Adrenal gland (tissue), 5 donors: Measurements from ENCODE around the gene KCNH6.

Source experiments
- POLR2A ChIP-seq, 2 donors: fragments of 450-650 bp; IDR thresholded peaks; one replicate each; pipeline ENCODE4 v1.6.1; 2017; ENCODE audit warnings: antibody characterized with exemption in 2 of 2, mild to moderate bottlenecking in 2 of 2, moderate library complexity in 1 of 2
- TF ChIP-seq, protein P1 (sequence below), 6 experiments: fragments of 450-650 bp in 4 of 6; fragments of 200-600 bp in 2 of 6; sonication (generic) in 1 of 6; IDR thresholded peaks; 1 replicate in 5 of 6; 2 replicates in 1 of 6; pipeline versions ENCODE4 v1.5.1 to v1.8.0; 2016 to 2021; ENCODE audit warnings: antibody characterized with exemption in 6 of 6, mild to moderate bottlenecking in 2 of 6, moderate library complexity in 1 of 6
- donor health status: DM: no; HTN: no; CAD: no.

GRCh38 chr17:63535640-63536039 lies 12.5 kb downstream of the KCNH6 start:
- TF ChIP-seq, protein P1, sequence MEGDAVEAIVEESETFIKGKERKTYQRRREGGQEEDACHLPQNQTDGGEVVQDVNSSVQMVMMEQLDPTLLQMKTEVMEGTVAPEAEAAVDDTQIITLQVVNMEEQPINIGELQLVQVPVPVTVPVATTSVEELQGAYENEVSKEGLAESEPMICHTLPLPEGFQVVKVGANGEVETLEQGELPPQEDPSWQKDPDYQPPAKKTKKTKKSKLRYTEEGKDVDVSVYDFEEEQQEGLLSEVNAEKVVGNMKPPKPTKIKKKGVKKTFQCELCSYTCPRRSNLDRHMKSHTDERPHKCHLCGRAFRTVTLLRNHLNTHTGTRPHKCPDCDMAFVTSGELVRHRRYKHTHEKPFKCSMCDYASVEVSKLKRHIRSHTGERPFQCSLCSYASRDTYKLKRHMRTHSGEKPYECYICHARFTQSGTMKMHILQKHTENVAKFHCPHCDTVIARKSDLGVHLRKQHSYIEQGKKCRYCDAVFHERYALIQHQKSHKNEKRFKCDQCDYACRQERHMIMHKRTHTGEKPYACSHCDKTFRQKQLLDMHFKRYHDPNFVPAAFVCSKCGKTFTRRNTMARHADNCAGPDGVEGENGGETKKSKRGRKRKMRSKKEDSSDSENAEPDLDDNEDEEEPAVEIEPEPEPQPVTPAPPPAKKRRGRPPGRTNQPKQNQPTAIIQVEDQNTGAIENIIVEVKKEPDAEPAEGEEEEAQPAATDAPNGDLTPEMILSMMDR (IDR thresholded peaks at IDR 0.05): no peak
- no peak for TF ChIP-seq POLR2A (IDR thresholded peaks at IDR 0.05)
